Measurements from ENCODE around the gene NAXD.

DNA sequence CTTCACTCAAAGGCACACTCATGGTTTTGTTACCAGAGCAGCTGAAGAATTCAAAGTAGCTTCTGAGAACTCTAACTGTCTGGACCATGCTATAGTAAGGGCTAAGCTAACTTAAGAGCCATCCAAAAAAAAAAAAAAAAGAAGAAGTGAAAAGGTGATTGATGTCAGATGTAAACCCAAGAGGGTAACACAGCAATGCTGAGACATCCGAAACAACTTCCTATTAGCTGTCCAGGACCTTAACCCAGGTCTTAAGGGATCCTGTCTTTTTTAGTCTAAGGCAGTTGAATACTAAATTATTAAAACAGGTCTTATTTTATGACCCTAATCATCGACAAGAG lies 42.6 kb upstream of the NAXD start:
- TF ChIP-seq, protein P1, sequence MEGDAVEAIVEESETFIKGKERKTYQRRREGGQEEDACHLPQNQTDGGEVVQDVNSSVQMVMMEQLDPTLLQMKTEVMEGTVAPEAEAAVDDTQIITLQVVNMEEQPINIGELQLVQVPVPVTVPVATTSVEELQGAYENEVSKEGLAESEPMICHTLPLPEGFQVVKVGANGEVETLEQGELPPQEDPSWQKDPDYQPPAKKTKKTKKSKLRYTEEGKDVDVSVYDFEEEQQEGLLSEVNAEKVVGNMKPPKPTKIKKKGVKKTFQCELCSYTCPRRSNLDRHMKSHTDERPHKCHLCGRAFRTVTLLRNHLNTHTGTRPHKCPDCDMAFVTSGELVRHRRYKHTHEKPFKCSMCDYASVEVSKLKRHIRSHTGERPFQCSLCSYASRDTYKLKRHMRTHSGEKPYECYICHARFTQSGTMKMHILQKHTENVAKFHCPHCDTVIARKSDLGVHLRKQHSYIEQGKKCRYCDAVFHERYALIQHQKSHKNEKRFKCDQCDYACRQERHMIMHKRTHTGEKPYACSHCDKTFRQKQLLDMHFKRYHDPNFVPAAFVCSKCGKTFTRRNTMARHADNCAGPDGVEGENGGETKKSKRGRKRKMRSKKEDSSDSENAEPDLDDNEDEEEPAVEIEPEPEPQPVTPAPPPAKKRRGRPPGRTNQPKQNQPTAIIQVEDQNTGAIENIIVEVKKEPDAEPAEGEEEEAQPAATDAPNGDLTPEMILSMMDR (IDR thresholded peaks at IDR 0.05; ENCODE audit: poor library complexity, severe bottlenecking) = no peak
- TF ChIP-seq RAD21 (conservative IDR thresholded peaks at IDR 0.05) (no peak), SMC3 (conservative IDR thresholded peaks at IDR 0.05; ENCODE audit: poor library complexity) (no peak), POLR2AphosphoS5 (IDR thresholded peaks at IDR 0.05) (no peak), TAF1 (IDR thresholded peaks at IDR 0.05; ENCODE audit: low read depth) (no peak)

All from neural cell (in vitro differentiated cells).